ENCODE results near the gene PALLD.

PALLD gene

GRCh38 chr4:168693750-168694490 lies 197.1 kb downstream of the PALLD start:
- Mint-ChIP-seq H3K36me3 (ENCODE audit: low read depth) (peaks cover 56% of the 10 kb centered on the region), H3K27me3 (ENCODE audit: low read depth) (no peaks in the 10 kb centered on the region), H3K4me1 (peaks cover 76% of the 10 kb centered on the region), H3K27ac (peak overlapping the region; percentile 80 to 84 (median 81)), H3K9me3 (no peaks in the 10 kb centered on the region), H3K4me3 (peak overlapping the region in 1 of 3 experiments; percentile 28)
- TF ChIP-seq, protein P1, sequence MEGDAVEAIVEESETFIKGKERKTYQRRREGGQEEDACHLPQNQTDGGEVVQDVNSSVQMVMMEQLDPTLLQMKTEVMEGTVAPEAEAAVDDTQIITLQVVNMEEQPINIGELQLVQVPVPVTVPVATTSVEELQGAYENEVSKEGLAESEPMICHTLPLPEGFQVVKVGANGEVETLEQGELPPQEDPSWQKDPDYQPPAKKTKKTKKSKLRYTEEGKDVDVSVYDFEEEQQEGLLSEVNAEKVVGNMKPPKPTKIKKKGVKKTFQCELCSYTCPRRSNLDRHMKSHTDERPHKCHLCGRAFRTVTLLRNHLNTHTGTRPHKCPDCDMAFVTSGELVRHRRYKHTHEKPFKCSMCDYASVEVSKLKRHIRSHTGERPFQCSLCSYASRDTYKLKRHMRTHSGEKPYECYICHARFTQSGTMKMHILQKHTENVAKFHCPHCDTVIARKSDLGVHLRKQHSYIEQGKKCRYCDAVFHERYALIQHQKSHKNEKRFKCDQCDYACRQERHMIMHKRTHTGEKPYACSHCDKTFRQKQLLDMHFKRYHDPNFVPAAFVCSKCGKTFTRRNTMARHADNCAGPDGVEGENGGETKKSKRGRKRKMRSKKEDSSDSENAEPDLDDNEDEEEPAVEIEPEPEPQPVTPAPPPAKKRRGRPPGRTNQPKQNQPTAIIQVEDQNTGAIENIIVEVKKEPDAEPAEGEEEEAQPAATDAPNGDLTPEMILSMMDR (IDR thresholded peaks at IDR 0.05; ENCODE audit: unreplicated experiment in 3 of 3): no peak

- Mint-ChIP-seq H3K4me3 (peak overlapping the region in 2 of 3 experiments; percentile 4 to 28), H3K4me1 (peaks cover 74% of the 10 kb centered on the region), H3K9me3 (no peaks in the 10 kb centered on the region), H3K27me3 (ENCODE audit: low read depth) (no peaks in the 10 kb centered on the region), H3K27ac (peak overlapping the region; percentile 80 to 84 (median 81)), H3K36me3 (ENCODE audit: low read depth) (peaks cover 58% of the 10 kb centered on the region)
- TF ChIP-seq, protein P1 (IDR thresholded peaks at IDR 0.05; ENCODE audit: unreplicated experiment in 3 of 3): no peak
Observed at GRCh38 chr4:168694667-168695066, 197.8 kb downstream of the PALLD start.

DNA sequence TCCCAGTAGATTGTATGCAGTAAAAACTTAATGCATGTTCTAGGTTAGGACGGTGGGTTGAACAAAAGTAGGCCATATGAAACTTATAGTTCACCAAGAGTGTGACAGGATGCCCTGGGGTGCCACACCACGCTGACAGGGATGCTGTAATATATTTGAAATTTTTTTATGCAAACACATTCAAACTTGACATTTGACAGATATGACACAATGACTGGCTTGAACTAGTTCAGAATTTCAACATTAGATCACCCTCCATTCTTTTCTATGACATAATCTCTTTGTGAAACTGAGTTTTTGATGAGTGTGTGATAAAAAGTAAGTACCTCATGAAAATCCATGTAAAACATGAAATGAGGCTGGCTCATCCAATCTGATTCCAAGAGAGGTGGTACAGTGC lies 198.4 kb downstream of the PALLD start:
- H3K36me3 Mint-ChIP-seq (ENCODE audit: low read depth): peaks cover 52% of the 10 kb centered on the region
- H3K27me3 Mint-ChIP-seq (ENCODE audit: low read depth): no peaks in the 10 kb centered on the region
- H3K4me1 Mint-ChIP-seq: peaks cover 68% of the 10 kb centered on the region
- peak overlapping the region; percentile 80 to 84 (median 81) for H3K27ac Mint-ChIP-seq
- no peaks in the 10 kb centered on the region for H3K9me3 Mint-ChIP-seq
- TF ChIP-seq, protein P1 (IDR thresholded peaks at IDR 0.05; ENCODE audit: unreplicated experiment in 3 of 3): no peak
- peak overlapping the region in 1 of 3 experiments; percentile 29 for H3K4me3 Mint-ChIP-seq

- no peaks in the 10 kb centered on the region for H3K27me3 Mint-ChIP-seq (ENCODE audit: low read depth)
- no peak overlapping the region for H3K4me3 Mint-ChIP-seq
- H3K4me1 Mint-ChIP-seq: peaks cover 58% of the 10 kb centered on the region
- TF ChIP-seq, protein P1 (IDR thresholded peaks at IDR 0.05; ENCODE audit: unreplicated experiment in 3 of 3): no peak
- no peaks in the 10 kb centered on the region for H3K9me3 Mint-ChIP-seq
- peaks cover 46% of the 10 kb centered on the region for H3K36me3 Mint-ChIP-seq (ENCODE audit: low read depth)
- peak overlapping the region; percentile 81 to 93 (median 84) for H3K27ac Mint-ChIP-seq
Observed at GRCh38 chr4:168696280-168696679, 199.4 kb downstream of the PALLD start.

GRCh38 chr4:168696826-168697225 lies 200.0 kb downstream of the PALLD start:
- no peak overlapping the region for H3K4me3 Mint-ChIP-seq
- peaks cover 53% of the 10 kb centered on the region for H3K4me1 Mint-ChIP-seq
- TF ChIP-seq, protein P1 (IDR thresholded peaks at IDR 0.05; ENCODE audit: unreplicated experiment in 3 of 3): no peak
- H3K27ac Mint-ChIP-seq: peak overlapping the region; percentile 81 to 93 (median 84)
- no peaks in the 10 kb centered on the region for H3K9me3 Mint-ChIP-seq
- H3K36me3 Mint-ChIP-seq (ENCODE audit: low read depth): peaks cover 47% of the 10 kb centered on the region
- no peaks in the 10 kb centered on the region for H3K27me3 Mint-ChIP-seq (ENCODE audit: low read depth)

Data from nephron (organoid).